Parathyroid adenoma (tissue), 2 donors: Measurements from ENCODE around the gene FAP.
A peak's percentile ranks its signal among the peaks of the same experiment; 100 is the strongest.

Experiments
- H2AFZ ChIP-seq: fragments of 300-600 bp; sonication (generic); one replicate; pipeline ENCODE4 v1.7.0; 2017; ENCODE audit warnings: antibody characterized with exemption, mild to moderate bottlenecking
- H3K27ac ChIP-seq: fragments of 300-600 bp; sonication (generic); one replicate; pipeline ENCODE4 v1.7.0; 2017
- H3K27me3 ChIP-seq: fragments of 300-600 bp; sonication (generic); one replicate; pipeline ENCODE4 v1.7.0; 2017; ENCODE audit warnings: low read length; ENCODE audit not compliant: control insufficient read depth, insufficient read depth
- H3K36me3 ChIP-seq: fragments of 300-600 bp; sonication (generic); one replicate; pipeline ENCODE4 v1.7.0; 2017; ENCODE audit warnings: low read length; ENCODE audit not compliant: control insufficient read depth, insufficient read depth
- H3K4me1 ChIP-seq: fragments of 300-600 bp; sonication (generic); one replicate; pipeline ENCODE4 v1.7.0; 2017; ENCODE audit warnings: control low read depth
- H3K4me2 ChIP-seq: fragments of 300-600 bp; sonication (generic); one replicate; pipeline ENCODE4 v1.7.0; 2017; ENCODE audit warnings: low read length
- H3K4me3 ChIP-seq: fragments of 300-600 bp; sonication (generic); one replicate; pipeline ENCODE4 v1.7.0; 2017; ENCODE audit warnings: low read depth, low read length
- H3K79me2 ChIP-seq: fragments of 300-600 bp; sonication (generic); one replicate; pipeline ENCODE4 v1.7.0; 2017; ENCODE audit warnings: control low read depth
- H3K9ac ChIP-seq: fragments of 300-600 bp; sonication (generic); one replicate; pipeline ENCODE4 v1.7.0; 2017; ENCODE audit warnings: mild to moderate bottlenecking
- H3K9me3 ChIP-seq: fragments of 300-600 bp; sonication (generic); one replicate; pipeline ENCODE4 v1.7.0; 2017; ENCODE audit warnings: low read length; ENCODE audit not compliant: control insufficient read depth
- CTCF ChIP-seq: fragments of 300-600 bp; sonication (generic); IDR thresholded peaks from one replicate; pipeline ENCODE4 v1.7.0; 2017; ENCODE audit warnings: antibody characterized with exemption, mild to moderate bottlenecking
- donor health status: primary hyperparathyroidism.

FAP gene, protein sequence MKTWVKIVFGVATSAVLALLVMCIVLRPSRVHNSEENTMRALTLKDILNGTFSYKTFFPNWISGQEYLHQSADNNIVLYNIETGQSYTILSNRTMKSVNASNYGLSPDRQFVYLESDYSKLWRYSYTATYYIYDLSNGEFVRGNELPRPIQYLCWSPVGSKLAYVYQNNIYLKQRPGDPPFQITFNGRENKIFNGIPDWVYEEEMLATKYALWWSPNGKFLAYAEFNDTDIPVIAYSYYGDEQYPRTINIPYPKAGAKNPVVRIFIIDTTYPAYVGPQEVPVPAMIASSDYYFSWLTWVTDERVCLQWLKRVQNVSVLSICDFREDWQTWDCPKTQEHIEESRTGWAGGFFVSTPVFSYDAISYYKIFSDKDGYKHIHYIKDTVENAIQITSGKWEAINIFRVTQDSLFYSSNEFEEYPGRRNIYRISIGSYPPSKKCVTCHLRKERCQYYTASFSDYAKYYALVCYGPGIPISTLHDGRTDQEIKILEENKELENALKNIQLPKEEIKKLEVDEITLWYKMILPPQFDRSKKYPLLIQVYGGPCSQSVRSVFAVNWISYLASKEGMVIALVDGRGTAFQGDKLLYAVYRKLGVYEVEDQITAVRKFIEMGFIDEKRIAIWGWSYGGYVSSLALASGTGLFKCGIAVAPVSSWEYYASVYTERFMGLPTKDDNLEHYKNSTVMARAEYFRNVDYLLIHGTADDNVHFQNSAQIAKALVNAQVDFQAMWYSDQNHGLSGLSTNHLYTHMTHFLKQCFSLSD

GRCh38 chr2:162243294-162243693, at the start of gene FAP:
Gene FAP, minus strand, starts transcription at chr2:162243445. Its CDS starts 118 bp downstream, at chr2:162243327.
- H3K36me3 ChIP-seq: no peaks in the 10 kb centered on the region
- H3K9ac ChIP-seq: no peak within 1 kb of the TSS
- H3K27me3 ChIP-seq: no peaks in the 10 kb centered on the region
- H3K9me3 ChIP-seq: peaks cover 2% of the 10 kb centered on the region
- H3K4me1 ChIP-seq: no peaks in the 10 kb centered on the region
- no peak for TF ChIP-seq CTCF
- no peaks in the 10 kb centered on the region for H3K79me2 ChIP-seq
- H2AFZ ChIP-seq: peak within 1 kb of the TSS; percentile 22
- H3K4me2 ChIP-seq: no peak within 1 kb of the TSS
- H3K27ac ChIP-seq: no peak within 1 kb of the TSS
- no peak within 1 kb of the TSS for H3K4me3 ChIP-seq

DNA sequence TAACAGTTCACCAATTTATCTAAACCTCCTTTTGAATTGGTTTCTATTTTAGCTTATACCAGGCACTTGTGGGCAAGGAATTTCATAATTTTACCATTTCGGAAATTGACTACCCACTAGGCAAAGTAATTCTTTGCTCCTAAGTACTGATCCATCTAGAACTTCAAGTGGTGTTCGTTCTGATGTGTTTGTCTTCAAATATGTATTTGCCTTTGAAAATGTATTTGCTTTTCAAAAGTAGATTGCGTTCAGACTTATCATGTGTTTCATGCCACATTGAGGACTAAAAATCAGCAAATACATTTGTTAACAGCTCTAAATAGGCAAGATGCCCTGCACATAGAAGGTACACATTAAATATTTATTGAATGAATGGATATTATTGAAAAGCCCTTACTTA, 48.5 kb upstream of the FAP start:
- no peak overlapping the region for H2AFZ ChIP-seq
- no peak overlapping the region for H3K27ac ChIP-seq
- no peaks in the 10 kb centered on the region for H3K27me3 ChIP-seq
- H3K4me2 ChIP-seq: no peak overlapping the region
- H3K79me2 ChIP-seq: no peaks in the 10 kb centered on the region
- no peak for TF ChIP-seq CTCF
- H3K9ac ChIP-seq: no peak overlapping the region
- no peaks in the 10 kb centered on the region for H3K36me3 ChIP-seq
- H3K4me1 ChIP-seq: no peaks in the 10 kb centered on the region
- no peak overlapping the region for H3K4me3 ChIP-seq
- H3K9me3 ChIP-seq: no peaks in the 10 kb centered on the region

DNA sequence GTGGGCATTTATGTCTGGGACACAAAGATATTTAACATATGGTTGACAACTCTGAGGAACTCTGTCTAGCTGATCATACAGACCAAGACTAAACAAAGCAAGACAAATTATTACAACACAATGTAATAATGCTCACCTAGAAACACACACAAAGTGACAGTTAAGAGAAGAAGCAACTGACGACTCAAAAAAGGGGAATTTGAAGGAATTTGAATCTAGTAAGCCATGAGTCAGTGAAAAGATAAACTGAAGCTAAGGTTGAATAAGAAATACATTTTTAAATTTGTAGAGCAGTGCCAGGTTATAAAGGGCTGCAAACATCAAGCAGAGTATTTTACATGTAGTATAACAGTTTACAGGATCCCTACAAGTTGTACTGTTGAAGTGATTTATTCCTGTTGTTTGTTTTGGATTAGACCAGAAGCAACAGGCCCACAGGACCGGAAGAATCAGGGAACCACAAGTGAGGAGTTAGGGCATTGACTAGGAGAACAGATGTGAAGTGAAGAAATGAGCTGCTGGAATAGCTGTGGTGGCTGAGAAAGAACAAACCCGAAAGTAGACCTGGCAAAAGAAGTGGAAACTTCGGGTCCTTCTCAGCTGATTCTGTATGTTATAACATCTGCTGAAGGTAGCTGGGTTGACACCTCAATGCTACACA, 39.6 kb upstream of the FAP start:
- Histone ChIP-seq H3K9me3 (no peaks in the 10 kb centered on the region), H2AFZ (no peak overlapping the region), H3K27me3 (no peaks in the 10 kb centered on the region), H3K4me3 (no peak overlapping the region), H3K4me2 (no peak overlapping the region), H3K4me1 (peaks cover 5% of the 10 kb centered on the region), H3K79me2 (no peaks in the 10 kb centered on the region), H3K27ac (no peak overlapping the region), H3K9ac (no peak overlapping the region), H3K36me3 (no peaks in the 10 kb centered on the region)
- no peak for TF ChIP-seq CTCF

DNA sequence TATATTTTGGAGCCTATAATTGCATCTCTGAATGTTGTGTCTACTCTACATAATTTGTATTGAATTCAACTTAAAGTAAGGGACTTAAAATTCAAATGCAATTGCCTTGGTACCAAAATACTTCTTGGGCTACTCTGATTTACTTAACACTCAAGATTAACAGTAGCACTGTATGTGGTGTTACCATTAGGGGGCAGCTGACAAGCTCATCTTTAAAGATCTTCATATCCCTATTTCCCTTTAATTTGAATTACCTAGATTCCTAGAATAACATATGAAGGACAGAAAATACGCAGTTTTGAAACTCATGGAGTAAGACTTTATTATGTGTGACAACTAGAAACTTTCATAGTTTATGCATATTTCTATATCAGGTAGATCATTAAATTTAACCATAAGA, 37.4 kb upstream of the FAP start:
- H3K27me3 ChIP-seq: no peaks in the 10 kb centered on the region
- no peak for TF ChIP-seq CTCF
- no peaks in the 10 kb centered on the region for H3K9me3 ChIP-seq
- no peak overlapping the region for H3K4me2 ChIP-seq
- no peak overlapping the region for H3K9ac ChIP-seq
- no peak overlapping the region for H3K27ac ChIP-seq
- H3K36me3 ChIP-seq: no peaks in the 10 kb centered on the region
- no peaks in the 10 kb centered on the region for H3K79me2 ChIP-seq
- peaks cover under 1% of the 10 kb centered on the region for H3K4me1 ChIP-seq
- H2AFZ ChIP-seq: no peak overlapping the region
- no peak overlapping the region for H3K4me3 ChIP-seq
